ENCODE measurements around the gene KIF16B. TPM values are rescaled to one million over a fixed set of nuclear protein-coding genes. Genes with fewer than 3 reads are reported as not detected.
A peak's percentile ranks its signal among the peaks of the same experiment; 100 is the strongest.
"Not testable (repeated sequence)": the region's sequence is repeated elsewhere in the genome, so short reads cannot be mapped to it uniquely, and the experiment has no call there.

Gene KIF16B
- total RNA-seq, 1 donor from 2014 or later = 27.4 TPM

DNA sequence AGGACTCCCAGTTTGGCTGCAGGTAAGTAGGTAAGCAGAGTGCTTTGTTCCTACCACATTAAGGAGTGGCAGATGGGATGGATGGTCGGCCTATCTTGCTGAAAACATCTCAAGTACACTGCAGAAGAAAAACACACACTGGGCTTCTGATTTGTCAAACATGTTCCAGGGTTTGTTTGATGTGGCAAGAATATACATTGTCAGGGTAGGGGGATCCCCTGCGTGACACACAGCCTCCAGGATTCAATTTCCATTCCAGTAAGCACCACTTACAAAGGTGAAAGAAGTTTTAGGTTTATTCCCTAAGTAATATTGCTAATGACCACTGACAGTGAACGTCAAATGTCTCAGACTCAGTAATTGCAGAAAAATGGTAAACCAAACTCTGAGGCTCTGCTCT is 26.0 kb upstream of the KIF16B start:
- no peak for ATAC-seq
- intact Hi-C loops (cut with DNase I) = no loop called here
- DNase-seq (ENCODE audit: low spot score) = no peak

- DNase-seq (ENCODE audit: low spot score) = no peak
- intact Hi-C loops (cut with DNase I) = no loop called here
- ATAC-seq = no peak
Measured at GRCh38 chr20:16596991-16597390, 23.7 kb upstream of the KIF16B start.

GRCh38 chr20:16596404-16596803 is 23.2 kb upstream of the KIF16B start:
- DNase-seq (ENCODE audit: low spot score); ATAC-seq; intact Hi-C loops (cut with DNase I): not testable (repeated sequence)

GRCh38 chr20:16595376-16595775 is 22.1 kb upstream of the KIF16B start:
- ATAC-seq (no peak), DNase-seq (ENCODE audit: low spot score) (no peak)

DNA sequence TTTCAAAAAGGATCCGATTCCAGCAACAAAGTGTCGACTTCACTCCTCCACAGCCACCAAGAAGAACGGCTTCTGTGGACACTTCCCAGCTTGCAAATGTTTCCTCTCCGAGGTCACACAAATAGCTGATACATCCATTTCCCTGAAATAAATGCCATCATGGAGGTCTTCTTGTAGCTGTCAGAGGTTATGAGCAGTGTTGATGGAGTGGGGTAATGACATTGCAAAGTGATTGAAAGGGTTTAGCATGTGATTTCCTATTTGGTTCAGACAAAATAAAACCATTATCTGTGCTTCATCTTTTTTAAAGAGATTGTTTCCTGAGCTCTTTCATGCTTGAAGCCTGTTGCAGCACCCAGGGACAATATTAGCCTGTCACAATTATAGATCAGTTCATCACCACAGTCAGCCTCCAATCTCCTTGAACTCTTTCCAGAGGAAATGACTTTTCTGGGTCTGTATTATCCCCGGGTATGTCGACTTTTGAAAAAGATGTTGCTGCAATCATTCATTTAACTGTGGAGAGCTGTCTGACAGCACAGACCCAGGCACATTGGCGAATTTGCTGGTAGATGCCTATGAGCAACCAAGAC is 16.9 kb upstream of the KIF16B start:
- ATAC-seq (no peak), DNase-seq (ENCODE audit: low spot score) (no peak)
- intact Hi-C loops (cut with DNase I) = no loop called here

More at GRCh38 chr20:16595376-16595775, 22.1 kb upstream of the KIF16B start:
- intact Hi-C loops (cut with DNase I) = no loop called here

DNA sequence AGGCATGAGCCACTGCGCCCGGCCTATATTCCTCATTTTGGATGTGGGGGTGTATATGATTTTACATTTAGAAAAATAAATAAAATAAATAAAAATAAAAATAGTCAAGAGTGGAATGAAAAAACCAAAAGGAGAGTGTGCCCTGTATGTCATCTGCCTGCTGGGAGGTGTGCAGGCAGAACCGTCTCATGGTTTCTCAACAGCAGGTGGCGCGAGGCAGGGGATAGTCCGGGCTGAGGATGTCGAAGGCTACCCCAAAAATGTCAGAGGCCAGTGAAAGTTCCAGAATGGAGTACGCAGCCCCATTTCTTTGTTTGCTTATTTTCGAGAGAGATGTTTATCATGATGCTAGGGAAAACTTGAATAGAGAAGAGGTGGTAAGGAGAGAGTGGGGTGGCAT is 16.4 kb upstream of the KIF16B start:
- DNase-seq (ENCODE audit: low spot score) (no peak), ATAC-seq (no peak)
- intact Hi-C loops (cut with DNase I) = no loop called here

DNA sequence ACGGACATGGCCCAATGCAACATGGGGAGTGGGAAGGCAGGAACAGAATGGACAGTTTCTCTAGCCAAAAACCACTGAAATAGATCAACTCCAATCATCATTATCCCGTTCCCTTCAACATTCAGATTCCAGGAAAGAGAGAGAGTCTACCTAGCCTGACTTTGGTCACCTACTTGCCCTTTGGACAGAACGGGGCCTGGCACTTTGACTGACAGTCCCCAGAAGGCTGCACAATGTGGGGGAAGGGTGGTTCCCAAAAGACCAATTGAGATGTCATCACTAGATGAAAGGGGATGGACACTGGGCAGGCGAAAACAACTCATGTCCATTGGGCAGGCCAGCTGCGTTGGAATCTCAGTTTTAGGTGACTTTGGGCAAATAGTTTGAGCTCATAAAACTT is 15.0 kb upstream of the KIF16B start:
- ATAC-seq (no peak), DNase-seq (ENCODE audit: low spot score) (no peak)
- intact Hi-C loops (cut with DNase I) = no loop called here

- intact Hi-C loops (cut with DNase I) = no loop called here
Measured at GRCh38 chr20:16587066-16587465, 13.8 kb upstream of the KIF16B start.

GRCh38 chr20:16583474-16583873 is 10.2 kb upstream of the KIF16B start:
- intact Hi-C loops (cut with DNase I) = no loop called here
- DNase-seq (ENCODE audit: low spot score) (no peak), ATAC-seq (no peak)

More at GRCh38 chr20:16587066-16587465, 13.8 kb upstream of the KIF16B start:
- no peak for ATAC-seq
- no peak for DNase-seq (ENCODE audit: low spot score)

DNA sequence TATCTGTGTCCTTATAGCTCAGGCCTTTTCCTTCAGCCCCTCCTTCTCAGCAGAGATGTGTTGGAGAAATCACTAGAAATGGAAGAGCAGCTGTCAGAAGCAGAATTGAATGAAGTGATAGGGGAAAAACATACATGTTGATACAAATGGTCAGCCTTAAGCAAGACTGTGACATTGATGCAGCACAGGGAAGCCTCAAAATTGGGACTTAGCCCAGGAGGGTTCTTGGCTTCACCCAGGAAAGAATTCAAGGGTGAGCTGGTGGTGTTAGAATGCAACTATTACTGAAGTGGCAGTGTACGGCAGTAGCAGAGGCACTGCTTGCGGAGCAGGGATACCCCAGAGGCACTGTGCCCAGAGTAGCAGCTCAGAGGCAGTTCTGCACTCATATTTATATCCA is 8.0 kb upstream of the KIF16B start:
- ATAC-seq = no peak
- DNase-seq (ENCODE audit: low spot score) = no peak
- intact Hi-C loops (cut with DNase I) = no loop called here

- intact Hi-C loops (cut with DNase I) = no loop called here
- no peak for DNase-seq (ENCODE audit: low spot score)
- ATAC-seq = no peak
Measured at GRCh38 chr20:16580620-16581019, 7.4 kb upstream of the KIF16B start.

GRCh38 chr20:16580147-16580546 is 6.9 kb upstream of the KIF16B start:
- intact Hi-C loops (cut with DNase I) = no loop called here
- ATAC-seq (peak; percentile 32), DNase-seq (ENCODE audit: low spot score) (no peak)

DNA sequence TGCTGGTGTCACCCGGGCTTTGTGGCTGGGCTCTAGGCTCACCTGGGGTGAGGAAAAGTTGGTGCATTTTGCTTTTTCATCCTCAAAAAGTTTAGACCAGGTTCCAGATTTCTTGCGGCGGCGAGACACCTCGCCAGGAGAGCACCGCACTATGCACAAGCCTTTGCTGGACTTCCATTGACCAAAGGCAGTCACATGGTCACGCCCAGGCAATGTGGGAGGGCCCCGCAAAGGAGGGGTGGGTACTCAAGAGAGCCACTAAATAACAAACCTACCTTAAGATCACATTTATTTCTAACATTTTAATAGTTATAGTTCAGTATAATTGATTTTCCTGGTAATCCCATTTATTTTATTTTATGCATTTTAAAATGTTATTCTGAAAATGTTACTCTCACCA is 3.0 kb upstream of the KIF16B start:
- DNase-seq (ENCODE audit: low spot score) = no peak
- ATAC-seq = no peak
- intact Hi-C loops (cut with DNase I) = no loop called here

GRCh38 chr20:16575390-16576140 is 2.3 kb upstream of the KIF16B start:
- ATAC-seq (no peak), DNase-seq (ENCODE audit: low spot score) (no peak)
- intact Hi-C loops (cut with DNase I) = no loop called here

- DNase-seq (ENCODE audit: low spot score) (peak; percentile 91), ATAC-seq (peak; percentile 92)
- intact Hi-C loops (cut with DNase I) = no loop called here
Measured at GRCh38 chr20:16574656-16575355, 1.6 kb upstream of the KIF16B start.

GRCh38 chr20:16571333-16571732 is 1.9 kb downstream of the KIF16B start:
- DNase-seq (ENCODE audit: low spot score) = no peak
- intact Hi-C loops (cut with DNase I) = no loop called here
- ATAC-seq = no peak

- ATAC-seq (no peak), DNase-seq (ENCODE audit: low spot score) (no peak)
- intact Hi-C loops (cut with DNase I) = no loop called here
Measured at GRCh38 chr20:16569246-16570153, 3.7 kb downstream of the KIF16B start.

- intact Hi-C loops (cut with DNase I) = no loop called here
- ATAC-seq (no peak), DNase-seq (ENCODE audit: low spot score) (no peak)
Measured at GRCh38 chr20:16566080-16566479, 7.2 kb downstream of the KIF16B start.

DNA sequence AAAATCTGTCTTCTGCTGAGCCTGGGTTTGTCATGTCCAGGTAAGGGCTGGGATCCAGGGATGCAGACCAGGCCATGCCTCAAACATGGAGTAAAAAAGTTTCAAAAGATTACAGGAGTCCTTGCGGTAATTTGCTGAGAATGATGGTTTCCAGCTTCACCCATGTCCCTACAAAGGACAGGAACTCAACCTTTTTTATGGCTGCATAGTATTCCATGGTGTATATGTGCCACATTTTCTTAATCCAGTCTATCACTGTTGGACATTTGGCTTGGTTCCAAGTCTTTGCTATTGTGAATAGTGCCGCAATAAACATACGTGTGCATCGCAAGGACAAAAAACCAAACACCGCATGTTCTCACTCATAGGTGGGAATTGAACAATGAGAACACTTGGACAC is 9.2 kb downstream of the KIF16B start:
- DNase-seq (ENCODE audit: low spot score); ATAC-seq; intact Hi-C loops (cut with DNase I): not testable (repeated sequence)

Measured in sciatic nerve (tissue), 2 donors.